Hair follicular keratinocyte (primary cell): ENCODE data around the gene TTLL8. TPM values are rescaled to one million over a fixed set of nuclear protein-coding genes. Genes with fewer than 3 reads are reported as not detected.

ENCODE experiments used
- total RNA-seq: library from RNA; depleted of rRNA; stranded (reverse); fragments of >200 nt; gene quantifications from 2 replicates; pipeline ENCODE4 v1.2.3, GENCODE V29; 2015

Gene TTLL8
- not detected in 2 replicates for total RNA-seq

GRCh38 chr22:50058061-50058905 lies at the start of gene TTLL8:
Gene TTLL8, minus strand, starts transcription at chr22:50058298.

GRCh38 chr22:50089682-50090411 lies 31.7 kb upstream of the TTLL8 start, which contains the start of gene MOV10L1:
Gene MOV10L1, plus strand, starts transcription at chr22:50090006. Its CDS starts 83 bp downstream, at chr22:50090089.

GRCh38 chr22:50085211-50085972 lies 27.3 kb upstream of the TTLL8 start, which contains the start of gene MLC1:
Gene MLC1, minus strand, starts transcription at chr22:50085426. Its CDS starts 524 bp downstream, at chr22:50084902.

GRCh38 chr22:50012211-50013181 lies 45.6 kb downstream of the TTLL8 start, which contains the start of gene IL17REL:
Gene IL17REL, minus strand, starts transcription at chr22:50012765. Its CDS starts 119 bp downstream, at chr22:50012646.

Other genes starting within 250 kb of the TTLL8 start
- gene BRD1, start 230.4 kb downstream of the TTLL8 start, total RNA-seq, result 19.2 and 21.2 TPM in 2 replicates
- gene ZBED4, start 204.5 kb downstream of the TTLL8 start, total RNA-seq, result 12.8 and 14.3 TPM in 2 replicates
- gene ALG12, start 139.9 kb downstream of the TTLL8 start, total RNA-seq, result 16.0 and 17.8 TPM in 2 replicates
- gene CRELD2, start 139.7 kb downstream of the TTLL8 start, total RNA-seq, result 129 and 171 TPM in 2 replicates
- 30.4 and 31.6 TPM in 2 replicates for gene PIM3, start 97.5 kb downstream of the TTLL8 start, total RNA-seq
- gene IL17REL, start 45.5 kb downstream of the TTLL8 start, total RNA-seq, result not detected in 2 replicates
- gene MLC1, start 27.1 kb upstream of the TTLL8 start, total RNA-seq, result not detected in 2 replicates
- not detected in 2 replicates for gene MOV10L1, start 31.7 kb upstream of the TTLL8 start, total RNA-seq
- 0.04 and 0.62 TPM in 2 replicates for gene PANX2, start 112.4 kb upstream of the TTLL8 start, total RNA-seq
- 53.2 and 65.8 TPM in 2 replicates for gene TRABD, start 127.6 kb upstream of the TTLL8 start, total RNA-seq
- 42.0 and 48.0 TPM in 2 replicates for gene SELENOO, start 142.7 kb upstream of the TTLL8 start, total RNA-seq
- gene TUBGCP6, start 186.7 kb upstream of the TTLL8 start, total RNA-seq, result 21.0 and 25.7 TPM in 2 replicates
- gene HDAC10, start 193.0 kb upstream of the TTLL8 start, total RNA-seq, result 10.1 and 21.4 TPM in 2 replicates
- 21.1 and 21.2 TPM in 2 replicates for gene MAPK12, start 203.4 kb upstream of the TTLL8 start, total RNA-seq
- gene MAPK11, start 212.1 kb upstream of the TTLL8 start, total RNA-seq, result 6.6 and 12.3 TPM in 2 replicates
- gene PLXNB2, start 249.3 kb upstream of the TTLL8 start, total RNA-seq, result 73.7 and 104 TPM in 2 replicates